VCaP (cell line): ENCODE measurements around the gene SLC39A13.

Experiments used
- H3K27ac ChIP-seq: fragments of 450-650 bp; 2 replicates; pipeline ENCODE4 v1.5.1; 2017
- TF ChIP-seq, protein P1 (sequence below): fragments of 450-650 bp; conservative IDR thresholded peaks from 2 replicates; pipeline ENCODE4 v1.5.1; 2017; ENCODE audit warnings: mild to moderate bottlenecking, moderate library complexity

Gene SLC39A13

GRCh38 chr11:47369676-47370075, 38.7 kb upstream of the SLC39A13 start:
- no peak overlapping the region for H3K27ac ChIP-seq
- TF ChIP-seq, protein P1, sequence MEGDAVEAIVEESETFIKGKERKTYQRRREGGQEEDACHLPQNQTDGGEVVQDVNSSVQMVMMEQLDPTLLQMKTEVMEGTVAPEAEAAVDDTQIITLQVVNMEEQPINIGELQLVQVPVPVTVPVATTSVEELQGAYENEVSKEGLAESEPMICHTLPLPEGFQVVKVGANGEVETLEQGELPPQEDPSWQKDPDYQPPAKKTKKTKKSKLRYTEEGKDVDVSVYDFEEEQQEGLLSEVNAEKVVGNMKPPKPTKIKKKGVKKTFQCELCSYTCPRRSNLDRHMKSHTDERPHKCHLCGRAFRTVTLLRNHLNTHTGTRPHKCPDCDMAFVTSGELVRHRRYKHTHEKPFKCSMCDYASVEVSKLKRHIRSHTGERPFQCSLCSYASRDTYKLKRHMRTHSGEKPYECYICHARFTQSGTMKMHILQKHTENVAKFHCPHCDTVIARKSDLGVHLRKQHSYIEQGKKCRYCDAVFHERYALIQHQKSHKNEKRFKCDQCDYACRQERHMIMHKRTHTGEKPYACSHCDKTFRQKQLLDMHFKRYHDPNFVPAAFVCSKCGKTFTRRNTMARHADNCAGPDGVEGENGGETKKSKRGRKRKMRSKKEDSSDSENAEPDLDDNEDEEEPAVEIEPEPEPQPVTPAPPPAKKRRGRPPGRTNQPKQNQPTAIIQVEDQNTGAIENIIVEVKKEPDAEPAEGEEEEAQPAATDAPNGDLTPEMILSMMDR: no peak

DNA sequence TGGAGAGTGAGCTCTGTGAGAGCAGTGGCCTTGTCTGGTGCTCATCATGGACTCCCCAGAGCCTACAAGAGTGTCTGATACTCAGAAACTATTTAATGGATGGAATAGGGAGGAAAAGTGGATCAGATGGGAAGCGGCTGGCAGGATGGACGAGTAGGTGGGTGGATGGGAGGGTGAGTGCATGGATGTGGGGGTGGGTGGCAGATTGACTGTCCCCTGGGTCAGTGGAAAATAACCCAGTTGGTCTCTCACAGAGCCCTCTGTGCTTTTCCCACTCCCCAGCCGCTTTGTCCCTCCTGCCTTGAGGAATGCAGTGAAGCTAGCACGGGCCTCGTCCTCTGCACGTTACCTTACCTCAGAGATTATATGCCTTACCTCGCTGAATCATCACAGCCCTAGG, 36.0 kb upstream of the SLC39A13 start:
- H3K27ac ChIP-seq: no peak overlapping the region
- TF ChIP-seq, protein P1: no peak

DNA sequence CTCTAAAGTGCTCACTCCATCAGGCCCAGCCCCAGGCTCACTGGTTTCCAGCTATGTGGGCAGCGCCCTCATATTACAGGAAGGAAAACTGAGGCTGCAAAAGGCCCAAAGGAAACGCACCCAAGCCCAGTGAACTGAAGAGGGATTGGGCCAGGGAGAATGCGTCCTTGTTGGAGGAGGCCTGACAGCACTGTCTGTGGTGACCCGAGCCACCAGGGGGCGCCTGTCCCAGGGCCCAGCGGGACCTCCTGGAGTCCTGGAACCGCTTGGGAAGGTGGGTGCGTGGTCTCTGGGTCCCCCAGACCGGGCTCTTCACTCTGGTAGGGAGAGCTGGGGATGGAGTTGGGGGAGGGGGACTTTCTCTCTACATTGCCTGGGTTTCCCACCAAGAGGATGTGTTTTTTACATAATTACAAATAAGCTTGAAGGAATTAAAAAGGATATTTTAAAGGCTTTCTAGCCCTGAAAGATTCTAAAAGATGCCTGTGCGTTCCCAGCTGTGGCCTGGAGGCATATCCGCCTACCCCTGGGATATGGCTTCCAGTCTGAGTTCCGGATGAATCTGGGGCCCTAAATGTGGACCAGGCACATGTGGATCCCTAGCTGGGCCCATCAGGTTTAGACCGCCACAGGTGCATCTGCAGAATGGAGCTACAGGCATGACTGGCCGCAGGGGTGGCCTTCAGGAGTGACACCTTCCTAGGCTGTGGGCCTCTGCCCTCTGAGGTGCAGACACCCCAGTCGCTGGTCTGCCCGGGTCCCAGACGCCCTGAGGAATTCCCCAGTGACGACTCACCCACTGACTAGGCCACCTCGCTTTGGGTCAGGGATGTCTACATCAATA, 34.3 kb upstream of the SLC39A13 start:
- no peak overlapping the region for H3K27ac ChIP-seq

GRCh38 chr11:47374720-47375019, 33.7 kb upstream of the SLC39A13 start:
- no peak overlapping the region for H3K27ac ChIP-seq

More for the DNA sequence above, 34.3 kb upstream of the SLC39A13 start:
- TF ChIP-seq, protein P1: peak; percentile 85

DNA sequence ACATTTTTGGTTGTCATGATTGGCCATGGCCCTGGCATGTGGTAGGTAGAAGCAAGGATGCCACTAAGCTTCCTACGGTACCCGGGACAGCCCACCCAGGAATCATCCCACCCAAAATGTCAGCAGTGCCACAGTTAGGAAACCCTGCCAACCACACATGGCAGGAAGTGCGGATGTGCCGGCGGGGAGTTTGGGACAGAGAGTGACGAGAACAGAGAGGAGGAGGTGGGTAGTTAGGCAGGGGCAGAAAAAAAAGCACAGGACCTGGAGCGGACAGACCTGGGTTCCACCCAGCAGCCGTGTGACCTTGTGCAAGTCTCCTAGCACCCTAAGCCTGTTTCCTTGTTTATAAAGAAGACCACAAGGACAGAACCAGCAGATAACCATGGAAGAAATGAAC, 33.4 kb upstream of the SLC39A13 start:
- TF ChIP-seq, protein P1: no peak
- no peak overlapping the region for H3K27ac ChIP-seq

More at GRCh38 chr11:47374720-47375019, 33.7 kb upstream of the SLC39A13 start:
- TF ChIP-seq, protein P1: no peak

DNA sequence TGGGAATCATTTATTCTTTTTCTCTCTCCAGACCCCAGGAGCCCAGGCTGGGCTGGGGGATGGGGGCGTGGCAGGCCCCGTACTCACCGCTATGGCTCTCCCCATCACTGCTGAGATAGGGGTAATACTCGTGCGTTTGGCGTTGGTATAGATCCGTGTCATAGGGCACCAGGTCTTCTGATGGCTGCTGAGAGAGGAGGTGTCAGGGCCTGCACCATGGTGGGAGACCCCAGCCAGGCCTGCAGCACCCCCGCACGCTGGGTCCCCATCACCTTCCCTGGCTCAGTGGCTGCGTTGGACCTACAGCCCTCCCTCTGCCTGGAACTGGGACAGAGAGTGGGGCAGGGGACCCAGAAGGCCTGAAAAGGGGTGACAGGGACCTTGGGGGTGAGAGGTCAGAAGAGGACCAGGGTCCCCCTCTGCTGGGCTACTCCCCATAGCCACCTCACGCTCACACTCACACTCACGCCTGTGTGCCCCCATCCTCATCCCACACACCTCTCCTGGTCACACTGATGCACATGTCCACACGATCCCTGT, 32.8 kb upstream of the SLC39A13 start:
- TF ChIP-seq, protein P1: no peak
- H3K27ac ChIP-seq: no peak overlapping the region

GRCh38 chr11:47376107-47376524, 32.3 kb upstream of the SLC39A13 start:
- TF ChIP-seq, protein P1: no peak
- H3K27ac ChIP-seq: no peak overlapping the region
